ENCODE data around the gene OLFML2A.
A peak's percentile ranks its signal among the peaks of the same experiment; 100 is the strongest.
"Not testable (repeated sequence)": the region's sequence is repeated elsewhere in the genome, so short reads cannot be mapped to it uniquely, and the experiment has no call there.

Gene OLFML2A

GRCh38 chr9:124771021-124771866 is 5.7 kb upstream of the OLFML2A start, which contains the start of gene NR6A1:
NR6A1 (minus strand) TSS chr9:124771311.
- Histone ChIP-seq H3K9me3 (ENCODE audit: control insufficient read depth, insufficient read depth, low read length) (no peaks in the 10 kb centered on the region), H3K4me1 (ENCODE audit: control insufficient read depth, insufficient read depth, low read length) (peaks cover 29% of the 10 kb centered on the region), H3K36me3 (ENCODE audit: control insufficient read depth, insufficient read depth, low read length) (no peaks in the 10 kb centered on the region), H3K9ac (ENCODE audit: low read depth, low read length) (peak within 1 kb of the TSS; percentile 68), H3K27me3 (ENCODE audit: control insufficient read depth, insufficient read depth, low read length) (peaks cover 34% of the 10 kb centered on the region), H3K4me3 (ENCODE audit: low read depth, low read length) (peak within 1 kb of the TSS; percentile 81)

- H3K4me1 ChIP-seq (ENCODE audit: control insufficient read depth, insufficient read depth, low read length), result peaks cover 21% of the 10 kb centered on the region
- H3K36me3 ChIP-seq (ENCODE audit: control insufficient read depth, insufficient read depth, low read length), result no peaks in the 10 kb centered on the region
- H3K27me3 ChIP-seq (ENCODE audit: control insufficient read depth, insufficient read depth, low read length), result peaks cover 34% of the 10 kb centered on the region
- no peak overlapping the region for H3K9ac ChIP-seq (ENCODE audit: low read depth, low read length)
- H3K4me3 ChIP-seq (ENCODE audit: low read depth, low read length), result peak overlapping the region; percentile 81
- H3K9me3 ChIP-seq (ENCODE audit: control insufficient read depth, insufficient read depth, low read length), result no peaks in the 10 kb centered on the region
Measured at GRCh38 chr9:124771867-124772679, 4.9 kb upstream of the OLFML2A start.

GRCh38 chr9:124772877-124773276 is 4.1 kb upstream of the OLFML2A start:
- Histone ChIP-seq H3K27me3 (ENCODE audit: control insufficient read depth, insufficient read depth, low read length) (peaks cover 26% of the 10 kb centered on the region), H3K4me1 (ENCODE audit: control insufficient read depth, insufficient read depth, low read length) (peaks cover 13% of the 10 kb centered on the region)
- not testable (repeated sequence) for H3K36me3 ChIP-seq (ENCODE audit: control insufficient read depth, insufficient read depth, low read length); H3K9me3 ChIP-seq (ENCODE audit: control insufficient read depth, insufficient read depth, low read length); H3K4me3 ChIP-seq (ENCODE audit: low read depth, low read length); H3K9ac ChIP-seq (ENCODE audit: low read depth, low read length)

GRCh38 chr9:124773473-124774128 is 3.3 kb upstream of the OLFML2A start:
- no peak overlapping the region for H3K4me3 ChIP-seq (ENCODE audit: low read depth, low read length)
- H3K27me3 ChIP-seq (ENCODE audit: control insufficient read depth, insufficient read depth, low read length), result peaks cover 19% of the 10 kb centered on the region
- peaks cover 6% of the 10 kb centered on the region for H3K4me1 ChIP-seq (ENCODE audit: control insufficient read depth, insufficient read depth, low read length)
- no peaks in the 10 kb centered on the region for H3K36me3 ChIP-seq (ENCODE audit: control insufficient read depth, insufficient read depth, low read length)
- no peak overlapping the region for H3K9ac ChIP-seq (ENCODE audit: low read depth, low read length)
- H3K9me3 ChIP-seq (ENCODE audit: control insufficient read depth, insufficient read depth, low read length), result no peaks in the 10 kb centered on the region

GRCh38 chr9:124774129-124774978 is 2.6 kb upstream of the OLFML2A start:
- no peaks in the 10 kb centered on the region for H3K9me3 ChIP-seq (ENCODE audit: control insufficient read depth, insufficient read depth, low read length)
- H3K27me3 ChIP-seq (ENCODE audit: control insufficient read depth, insufficient read depth, low read length), result peaks cover 16% of the 10 kb centered on the region
- no peaks in the 10 kb centered on the region for H3K36me3 ChIP-seq (ENCODE audit: control insufficient read depth, insufficient read depth, low read length)
- H3K4me3 ChIP-seq (ENCODE audit: low read depth, low read length), result no peak overlapping the region
- no peak overlapping the region for H3K9ac ChIP-seq (ENCODE audit: low read depth, low read length)
- peaks cover 8% of the 10 kb centered on the region for H3K4me1 ChIP-seq (ENCODE audit: control insufficient read depth, insufficient read depth, low read length)

- Histone ChIP-seq H3K9ac (ENCODE audit: low read depth, low read length) (no peak overlapping the region), H3K9me3 (ENCODE audit: control insufficient read depth, insufficient read depth, low read length) (no peaks in the 10 kb centered on the region), H3K4me3 (ENCODE audit: low read depth, low read length) (peak overlapping the region; percentile 63), H3K4me1 (ENCODE audit: control insufficient read depth, insufficient read depth, low read length) (peaks cover 13% of the 10 kb centered on the region), H3K27me3 (ENCODE audit: control insufficient read depth, insufficient read depth, low read length) (peaks cover 16% of the 10 kb centered on the region), H3K36me3 (ENCODE audit: control insufficient read depth, insufficient read depth, low read length) (no peaks in the 10 kb centered on the region)
Measured at GRCh38 chr9:124776618-124776953, 347 bp upstream of the OLFML2A start.

- Histone ChIP-seq H3K4me1 (ENCODE audit: control insufficient read depth, insufficient read depth, low read length) (peaks cover 15% of the 10 kb centered on the region), H3K4me3 (ENCODE audit: low read depth, low read length) (no peak overlapping the region), H3K27me3 (ENCODE audit: control insufficient read depth, insufficient read depth, low read length) (peaks cover 12% of the 10 kb centered on the region), H3K9me3 (ENCODE audit: control insufficient read depth, insufficient read depth, low read length) (no peaks in the 10 kb centered on the region), H3K9ac (ENCODE audit: low read depth, low read length) (no peak overlapping the region), H3K36me3 (ENCODE audit: control insufficient read depth, insufficient read depth, low read length) (no peaks in the 10 kb centered on the region)
Measured at GRCh38 chr9:124778575-124779367, 1.8 kb downstream of the OLFML2A start.

GRCh38 chr9:124779368-124780059 is 2.6 kb downstream of the OLFML2A start:
- Histone ChIP-seq H3K9ac (ENCODE audit: low read depth, low read length) (no peak overlapping the region), H3K27me3 (ENCODE audit: control insufficient read depth, insufficient read depth, low read length) (peaks cover 12% of the 10 kb centered on the region), H3K4me3 (ENCODE audit: low read depth, low read length) (peak overlapping the region; percentile 8), H3K9me3 (ENCODE audit: control insufficient read depth, insufficient read depth, low read length) (no peaks in the 10 kb centered on the region), H3K36me3 (ENCODE audit: control insufficient read depth, insufficient read depth, low read length) (no peaks in the 10 kb centered on the region), H3K4me1 (ENCODE audit: control insufficient read depth, insufficient read depth, low read length) (peaks cover 15% of the 10 kb centered on the region)

GRCh38 chr9:124780060-124780756 is 3.3 kb downstream of the OLFML2A start:
- H3K36me3 ChIP-seq (ENCODE audit: control insufficient read depth, insufficient read depth, low read length), result no peaks in the 10 kb centered on the region
- H3K4me3 ChIP-seq (ENCODE audit: low read depth, low read length), result no peak overlapping the region
- H3K9me3 ChIP-seq (ENCODE audit: control insufficient read depth, insufficient read depth, low read length), result no peaks in the 10 kb centered on the region
- peaks cover 13% of the 10 kb centered on the region for H3K4me1 ChIP-seq (ENCODE audit: control insufficient read depth, insufficient read depth, low read length)
- H3K9ac ChIP-seq (ENCODE audit: low read depth, low read length), result no peak overlapping the region
- peaks cover 12% of the 10 kb centered on the region for H3K27me3 ChIP-seq (ENCODE audit: control insufficient read depth, insufficient read depth, low read length)

GRCh38 chr9:124780757-124781151 is 3.8 kb downstream of the OLFML2A start:
- H3K4me1 ChIP-seq (ENCODE audit: control insufficient read depth, insufficient read depth, low read length), result peaks cover 13% of the 10 kb centered on the region
- no peak overlapping the region for H3K9ac ChIP-seq (ENCODE audit: low read depth, low read length)
- peaks cover 11% of the 10 kb centered on the region for H3K27me3 ChIP-seq (ENCODE audit: control insufficient read depth, insufficient read depth, low read length)
- no peak overlapping the region for H3K4me3 ChIP-seq (ENCODE audit: low read depth, low read length)
- H3K36me3 ChIP-seq (ENCODE audit: control insufficient read depth, insufficient read depth, low read length), result no peaks in the 10 kb centered on the region
- H3K9me3 ChIP-seq (ENCODE audit: control insufficient read depth, insufficient read depth, low read length), result no peaks in the 10 kb centered on the region

All from iPS-15b (cell line).